ENCODE data around the gene HGD. TPM values are rescaled to one million over a fixed set of nuclear protein-coding genes. Genes with fewer than 3 reads are reported as not detected.

Gene HGD
- total and polyA plus RNA-seq, 2 of the 13 experiments (the other 11 are each of a cell fraction or from before 2014, with no cell fraction given), result 265 to 398 TPM

- TF ChIP-seq THRA (CRISPR knock-in tag; IDR thresholded peaks at IDR 0.05; ENCODE audit: borderline replicate concordance), result no peak
- TF ChIP-seq, protein P1, sequence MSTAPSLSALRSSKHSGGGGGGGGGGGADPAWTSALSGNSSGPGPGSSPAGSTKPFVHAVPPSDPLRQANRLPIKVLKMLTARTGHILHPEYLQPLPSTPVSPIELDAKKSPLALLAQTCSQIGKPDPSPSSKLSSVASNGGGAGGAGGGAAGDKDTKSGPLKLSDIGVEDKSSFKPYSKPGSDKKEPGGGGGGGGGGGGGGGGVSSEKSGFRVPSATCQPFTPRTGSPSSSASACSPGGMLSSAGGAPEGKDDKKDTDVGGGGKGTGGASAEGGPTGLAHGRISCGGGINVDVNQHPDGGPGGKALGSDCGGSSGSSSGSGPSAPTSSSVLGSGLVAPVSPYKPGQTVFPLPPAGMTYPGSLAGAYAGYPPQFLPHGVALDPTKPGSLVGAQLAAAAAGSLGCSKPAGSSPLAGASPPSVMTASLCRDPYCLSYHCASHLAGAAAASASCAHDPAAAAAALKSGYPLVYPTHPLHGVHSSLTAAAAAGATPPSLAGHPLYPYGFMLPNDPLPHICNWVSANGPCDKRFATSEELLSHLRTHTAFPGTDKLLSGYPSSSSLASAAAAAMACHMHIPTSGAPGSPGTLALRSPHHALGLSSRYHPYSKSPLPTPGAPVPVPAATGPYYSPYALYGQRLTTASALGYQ (CRISPR knock-in tag; IDR thresholded peaks at IDR 0.05), result no peak
- 0 out of 2 replicates have a peak, but pooled peaks have one; percentile 75 for TF ChIP-seq SMAD1 (CRISPR knock-in tag; IDR thresholded peaks at IDR 0.05; ENCODE audit: borderline replicate concordance, low read depth)
- peak; percentile 86 for TF ChIP-seq POLR2AphosphoS5 (IDR thresholded peaks at IDR 0.05; ENCODE audit: low read depth, low read length)
- peak; percentile 98 for TF ChIP-seq ZNF629 (CRISPR knock-in tag; conservative IDR thresholded peaks at IDR 0.05)
- TF ChIP-seq TMF1 (CRISPR knock-in tag; IDR thresholded peaks at IDR 0.05; ENCODE audit: low read depth), result no peak; the same call in 1 of the 2 replicates
- TF ChIP-seq CCAR2 (optimal IDR thresholded peaks at IDR 0.05; ENCODE audit: low read depth, low read length), result no peak
- no peak for TF ChIP-seq ZNF607 (CRISPR knock-in tag; IDR thresholded peaks at IDR 0.05; ENCODE audit: borderline replicate concordance)
- no peak for TF ChIP-seq ZNF546 (CRISPR knock-in tag; conservative IDR thresholded peaks at IDR 0.05)
- TF ChIP-seq, protein P2, sequence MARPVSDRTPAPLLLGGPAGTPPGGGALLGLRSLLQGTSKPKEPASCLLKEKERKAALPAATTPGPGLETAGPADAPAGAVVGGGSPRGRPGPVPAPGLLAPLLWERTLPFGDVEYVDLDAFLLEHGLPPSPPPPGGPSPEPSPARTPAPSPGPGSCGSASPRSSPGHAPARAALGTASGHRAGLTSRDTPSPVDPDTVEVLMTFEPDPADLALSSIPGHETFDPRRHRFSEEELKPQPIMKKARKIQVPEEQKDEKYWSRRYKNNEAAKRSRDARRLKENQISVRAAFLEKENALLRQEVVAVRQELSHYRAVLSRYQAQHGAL (CRISPR knock-in tag; IDR thresholded peaks at IDR 0.05; ENCODE audit: not compliant biosample characterization), result no peak
- TF ChIP-seq ZNF264 (CRISPR knock-in tag; IDR thresholded peaks at IDR 0.05), result no peak
- TF ChIP-seq PAF1 (CRISPR knock-in tag; IDR thresholded peaks at IDR 0.05), result no peak
- no peak for TF ChIP-seq MTF1 (CRISPR knock-in tag; IDR thresholded peaks at IDR 0.05)
- no peak for TF ChIP-seq RARA (CRISPR knock-in tag; IDR thresholded peaks at IDR 0.05)
- TF ChIP-seq ZNF687 (CRISPR knock-in tag; IDR thresholded peaks at IDR 0.05), result peak; percentile 95
- TF ChIP-seq, protein P3, sequence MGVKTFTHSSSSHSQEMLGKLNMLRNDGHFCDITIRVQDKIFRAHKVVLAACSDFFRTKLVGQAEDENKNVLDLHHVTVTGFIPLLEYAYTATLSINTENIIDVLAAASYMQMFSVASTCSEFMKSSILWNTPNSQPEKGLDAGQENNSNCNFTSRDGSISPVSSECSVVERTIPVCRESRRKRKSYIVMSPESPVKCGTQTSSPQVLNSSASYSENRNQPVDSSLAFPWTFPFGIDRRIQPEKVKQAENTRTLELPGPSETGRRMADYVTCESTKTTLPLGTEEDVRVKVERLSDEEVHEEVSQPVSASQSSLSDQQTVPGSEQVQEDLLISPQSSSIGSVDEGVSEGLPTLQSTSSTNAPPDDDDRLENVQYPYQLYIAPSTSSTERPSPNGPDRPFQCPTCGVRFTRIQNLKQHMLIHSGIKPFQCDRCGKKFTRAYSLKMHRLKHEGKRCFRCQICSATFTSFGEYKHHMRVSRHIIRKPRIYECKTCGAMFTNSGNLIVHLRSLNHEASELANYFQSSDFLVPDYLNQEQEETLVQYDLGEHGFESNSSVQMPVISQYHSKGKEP (CRISPR knock-in tag; IDR thresholded peaks at IDR 0.05), result no peak
- no peak for TF ChIP-seq MAFG (CRISPR knock-in tag; IDR thresholded peaks at IDR 0.05)
- no peak for TF ChIP-seq ZNF121 (CRISPR knock-in tag; IDR thresholded peaks at IDR 0.05)
- no peak for TF ChIP-seq MAFF (IDR thresholded peaks at IDR 0.05; ENCODE audit: low read depth, low read length)
- peak; percentile 87 for TF ChIP-seq KLF6 (CRISPR knock-in tag; IDR thresholded peaks at IDR 0.05)
- no peak for TF ChIP-seq ZNF251 (CRISPR knock-in tag; IDR thresholded peaks at IDR 0.05)
Measured at GRCh38 chr3:120596116-120596852, 85.8 kb downstream of the HGD start, which contains the start of gene NDUFB4 (continued).

All from HepG2 (cell line).